ENCODE measurements around the gene RSPH1.

The RSPH1 gene

GRCh38 chr21:42427809-42428419 lies 68.1 kb downstream of the RSPH1 start:
- no peak for DNase-seq (ENCODE audit: low read depth in 2 of 2)

DNA sequence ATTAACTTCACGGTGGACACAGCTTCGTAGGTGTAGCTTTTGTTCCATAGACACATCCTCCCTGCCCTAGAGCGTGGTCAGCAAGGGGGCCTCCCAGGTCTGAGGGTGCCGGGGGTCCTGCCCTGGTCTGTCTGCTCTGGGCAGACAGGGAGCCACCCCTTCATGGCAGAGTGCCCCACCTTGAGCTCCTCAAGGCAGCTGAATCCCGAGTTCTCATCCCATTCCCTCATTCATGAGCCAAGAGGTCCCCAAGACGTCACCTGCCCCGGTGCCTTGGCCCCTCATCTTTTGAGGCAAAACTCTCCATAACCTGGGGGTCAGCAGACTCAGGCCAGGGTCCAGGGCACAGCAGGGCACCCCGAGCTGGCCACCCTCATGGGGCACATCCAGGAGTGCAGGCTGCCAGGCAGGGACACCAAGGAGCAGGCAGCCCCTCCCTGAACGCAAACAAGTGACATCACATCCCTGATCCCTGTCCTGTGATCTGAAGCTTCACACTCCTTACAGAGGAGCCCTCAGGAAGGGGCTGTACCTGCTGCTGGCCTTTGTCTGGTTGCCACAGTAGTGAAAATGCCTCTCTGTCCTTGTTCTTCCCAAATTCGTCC lies 69.0 kb downstream of the RSPH1 start:
- no peak for DNase-seq (ENCODE audit: low read depth in 2 of 2)

DNA sequence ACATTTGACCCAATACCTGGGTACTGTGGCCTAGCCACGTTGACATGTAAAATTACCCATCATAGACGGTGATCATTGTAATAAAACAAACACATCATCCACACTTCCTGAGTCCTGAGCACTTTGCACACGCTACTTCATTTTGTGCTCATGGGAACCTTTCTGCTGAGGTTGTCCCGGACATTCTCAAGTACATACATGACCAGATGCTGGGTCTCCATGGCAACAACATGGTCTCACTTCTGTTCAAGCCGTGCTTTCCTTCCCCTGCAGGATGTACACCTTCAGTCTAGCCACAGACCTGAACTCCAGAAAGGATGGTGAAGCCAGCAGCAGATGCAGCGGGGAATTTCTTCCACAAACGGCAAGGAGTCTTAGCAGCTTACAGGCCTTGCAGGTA lies 69.6 kb downstream of the RSPH1 start:
- no peak for DNase-seq (ENCODE audit: low read depth in 2 of 2)

DNA sequence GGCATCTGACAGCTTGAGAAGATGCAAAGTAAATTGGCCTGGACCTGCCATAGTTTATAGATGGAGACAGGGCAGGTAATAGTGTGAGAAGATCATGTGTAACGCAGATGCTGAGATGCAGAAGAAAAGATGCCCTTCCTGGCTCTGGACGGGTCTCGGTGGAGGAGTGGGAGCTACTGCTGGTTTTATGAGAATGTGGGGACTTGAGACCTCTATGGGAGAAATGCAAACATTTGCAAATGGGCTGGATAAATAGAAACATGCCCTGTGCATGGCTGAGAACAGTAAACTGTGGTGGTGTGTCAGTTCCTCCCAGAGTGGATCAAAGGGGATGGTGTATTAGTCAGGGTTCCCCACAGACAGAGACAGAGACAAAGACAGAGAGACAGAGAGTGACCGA lies 70.4 kb downstream of the RSPH1 start:
- DNase-seq (ENCODE audit: low read depth in 2 of 2) = no peak

DNA sequence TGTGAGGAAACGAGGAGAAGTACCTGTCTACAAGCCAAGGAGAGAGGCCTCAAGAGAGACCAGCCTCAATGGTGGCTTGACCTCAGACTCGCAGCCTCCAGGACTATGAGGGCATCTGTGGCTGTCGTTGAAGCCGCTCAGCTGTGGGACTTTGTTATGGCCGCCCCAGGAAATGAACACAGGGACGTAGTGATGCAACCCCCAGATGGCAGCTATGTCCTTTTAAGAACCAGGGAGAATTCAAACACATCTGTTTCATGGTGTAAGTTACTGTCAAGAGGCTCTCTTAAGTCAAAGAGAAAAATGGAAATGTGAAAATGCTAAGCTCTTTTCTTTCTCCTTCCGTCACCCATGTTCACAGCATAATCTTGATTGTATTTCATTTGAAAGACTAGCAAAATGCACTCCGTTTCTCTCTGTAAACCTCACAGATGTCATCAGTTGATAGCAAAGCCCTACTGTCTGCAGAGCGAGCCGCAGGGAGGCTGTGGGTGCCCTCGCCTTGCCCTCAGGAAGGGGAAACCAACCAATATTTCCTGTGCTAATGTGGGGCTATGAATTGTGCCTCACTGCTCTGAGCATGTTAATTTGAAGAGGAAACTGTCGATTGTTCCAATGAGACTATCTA lies 71.0 kb downstream of the RSPH1 start:
- DNase-seq (ENCODE audit: low read depth in 2 of 2) = no peak

- no peak for DNase-seq (ENCODE audit: low read depth in 2 of 2)
Observed at GRCh38 chr21:42423685-42424084, 72.3 kb downstream of the RSPH1 start.

- no peak for DNase-seq (ENCODE audit: low read depth in 2 of 2)
Observed at GRCh38 chr21:42423197-42423675, 72.8 kb downstream of the RSPH1 start.

Data from stimulated activated CD4-positive, alpha-beta T cell treated with anti-CD3 and anti-CD28 coated beads, Interleukin-15, amount 100 ng/mL, for 48 hours (primary cell).